ENCODE measurements around the gene ROR1.

Gene ROR1

GRCh38 chr1:63770381-63770780 is 3.4 kb upstream of the ROR1 start:
- H3K36me3 ChIP-seq (ENCODE audit: control insufficient read depth, low read depth, low read length) = no peaks in the 10 kb centered on the region
- no peak overlapping the region for H3K27ac ChIP-seq (ENCODE audit: low read length)
- H3K27me3 ChIP-seq (ENCODE audit: control insufficient read depth, insufficient read depth, low read length) = no peaks in the 10 kb centered on the region
- no peak overlapping the region for H3K9ac ChIP-seq (ENCODE audit: low read length)
- no peaks in the 10 kb centered on the region for H3K9me3 ChIP-seq (ENCODE audit: control insufficient read depth, low read depth, low read length)
- H3K4me1 ChIP-seq (ENCODE audit: control insufficient read depth, low read depth, low read length) = peaks cover 12% of the 10 kb centered on the region
- H3K4me3 ChIP-seq (ENCODE audit: low read length) = no peak overlapping the region

- H3K27ac ChIP-seq (ENCODE audit: low read length) = no peak overlapping the region
- no peaks in the 10 kb centered on the region for H3K27me3 ChIP-seq (ENCODE audit: control insufficient read depth, insufficient read depth, low read length)
- no peaks in the 10 kb centered on the region for H3K36me3 ChIP-seq (ENCODE audit: control insufficient read depth, low read depth, low read length)
- no peaks in the 10 kb centered on the region for H3K9me3 ChIP-seq (ENCODE audit: control insufficient read depth, low read depth, low read length)
- peaks cover 23% of the 10 kb centered on the region for H3K4me1 ChIP-seq (ENCODE audit: control insufficient read depth, low read depth, low read length)
- H3K9ac ChIP-seq (ENCODE audit: low read length) = no peak overlapping the region
- no peak overlapping the region for H3K4me3 ChIP-seq (ENCODE audit: low read length)
Observed at GRCh38 chr1:63772201-63772600, 1.6 kb upstream of the ROR1 start.

- H3K27ac ChIP-seq (ENCODE audit: low read length) = no peak overlapping the region
- no peaks in the 10 kb centered on the region for H3K9me3 ChIP-seq (ENCODE audit: control insufficient read depth, low read depth, low read length)
- no peak overlapping the region for H3K9ac ChIP-seq (ENCODE audit: low read length)
- no peaks in the 10 kb centered on the region for H3K27me3 ChIP-seq (ENCODE audit: control insufficient read depth, insufficient read depth, low read length)
- peaks cover 30% of the 10 kb centered on the region for H3K4me1 ChIP-seq (ENCODE audit: control insufficient read depth, low read depth, low read length)
- H3K4me3 ChIP-seq (ENCODE audit: low read length) = peak overlapping the region; percentile 76
- H3K36me3 ChIP-seq (ENCODE audit: control insufficient read depth, low read depth, low read length) = peaks cover 3% of the 10 kb centered on the region
Observed at GRCh38 chr1:63772876-63773275, 941 bp upstream of the ROR1 start.

GRCh38 chr1:63773496-63773814 is 362 bp upstream of the ROR1 start:
- no peaks in the 10 kb centered on the region for H3K27me3 ChIP-seq (ENCODE audit: control insufficient read depth, insufficient read depth, low read length)
- H3K4me3 ChIP-seq (ENCODE audit: low read length) = peak overlapping the region; percentile 76
- H3K27ac ChIP-seq (ENCODE audit: low read length) = no peak overlapping the region
- no peak overlapping the region for H3K9ac ChIP-seq (ENCODE audit: low read length)
- peaks cover 6% of the 10 kb centered on the region for H3K36me3 ChIP-seq (ENCODE audit: control insufficient read depth, low read depth, low read length)
- H3K4me1 ChIP-seq (ENCODE audit: control insufficient read depth, low read depth, low read length) = peaks cover 36% of the 10 kb centered on the region
- H3K9me3 ChIP-seq (ENCODE audit: control insufficient read depth, low read depth, low read length) = no peaks in the 10 kb centered on the region

- Histone ChIP-seq H3K9ac (ENCODE audit: low read length) (peak overlapping the region; percentile 64), H3K4me3 (ENCODE audit: low read length) (peak overlapping the region; percentile 83), H3K27ac (ENCODE audit: low read length) (peak overlapping the region; percentile 49), H3K36me3 (ENCODE audit: control insufficient read depth, low read depth, low read length) (peaks cover 8% of the 10 kb centered on the region), H3K9me3 (ENCODE audit: control insufficient read depth, low read depth, low read length) (no peaks in the 10 kb centered on the region), H3K4me1 (ENCODE audit: control insufficient read depth, low read depth, low read length) (peaks cover 49% of the 10 kb centered on the region), H3K27me3 (ENCODE audit: control insufficient read depth, insufficient read depth, low read length) (no peaks in the 10 kb centered on the region)
Observed at GRCh38 chr1:63774617-63775417, 1.0 kb downstream of the ROR1 start.

- Histone ChIP-seq H3K4me3 (ENCODE audit: low read length) (peak overlapping the region; percentile 83), H3K4me1 (ENCODE audit: control insufficient read depth, low read depth, low read length) (peaks cover 57% of the 10 kb centered on the region), H3K36me3 (ENCODE audit: control insufficient read depth, low read depth, low read length) (peaks cover 8% of the 10 kb centered on the region), H3K27ac (ENCODE audit: low read length) (peak overlapping the region; percentile 54), H3K9me3 (ENCODE audit: control insufficient read depth, low read depth, low read length) (no peaks in the 10 kb centered on the region), H3K27me3 (ENCODE audit: control insufficient read depth, insufficient read depth, low read length) (no peaks in the 10 kb centered on the region), H3K9ac (ENCODE audit: low read length) (peak overlapping the region; percentile 64)
Observed at GRCh38 chr1:63775418-63776127, 1.8 kb downstream of the ROR1 start.

GRCh38 chr1:63777286-63777685 is 3.5 kb downstream of the ROR1 start:
- Histone ChIP-seq H3K36me3 (ENCODE audit: control insufficient read depth, low read depth, low read length) (peaks cover 8% of the 10 kb centered on the region), H3K9me3 (ENCODE audit: control insufficient read depth, low read depth, low read length) (no peaks in the 10 kb centered on the region)

GRCh38 chr1:63777965-63778880 is 4.4 kb downstream of the ROR1 start:
- no peak overlapping the region for H3K27ac ChIP-seq (ENCODE audit: low read length)
- no peak overlapping the region for H3K9ac ChIP-seq (ENCODE audit: low read length)
- no peaks in the 10 kb centered on the region for H3K9me3 ChIP-seq (ENCODE audit: control insufficient read depth, low read depth, low read length)
- H3K36me3 ChIP-seq (ENCODE audit: control insufficient read depth, low read depth, low read length) = peaks cover 8% of the 10 kb centered on the region
- peaks cover 75% of the 10 kb centered on the region for H3K4me1 ChIP-seq (ENCODE audit: control insufficient read depth, low read depth, low read length)
- H3K4me3 ChIP-seq (ENCODE audit: low read length) = peak overlapping the region; percentile 83
- no peaks in the 10 kb centered on the region for H3K27me3 ChIP-seq (ENCODE audit: control insufficient read depth, insufficient read depth, low read length)

More at GRCh38 chr1:63777286-63777685, 3.5 kb downstream of the ROR1 start:
- Histone ChIP-seq H3K4me3 (ENCODE audit: low read length) (peak overlapping the region; percentile 83), H3K27ac (ENCODE audit: low read length) (no peak overlapping the region), H3K27me3 (ENCODE audit: control insufficient read depth, insufficient read depth, low read length) (no peaks in the 10 kb centered on the region), H3K9ac (ENCODE audit: low read length) (no peak overlapping the region), H3K4me1 (ENCODE audit: control insufficient read depth, low read depth, low read length) (peaks cover 74% of the 10 kb centered on the region)

GRCh38 chr1:63779338-63780211 is 5.8 kb downstream of the ROR1 start:
- H3K4me1 ChIP-seq (ENCODE audit: control insufficient read depth, low read depth, low read length) = peaks cover 84% of the 10 kb centered on the region
- H3K36me3 ChIP-seq (ENCODE audit: control insufficient read depth, low read depth, low read length) = peaks cover 8% of the 10 kb centered on the region

GRCh38 chr1:63780565-63780964 is 6.7 kb downstream of the ROR1 start:
- no peak overlapping the region for H3K9ac ChIP-seq (ENCODE audit: low read length)
- H3K9me3 ChIP-seq (ENCODE audit: control insufficient read depth, low read depth, low read length) = no peaks in the 10 kb centered on the region
- peaks cover 91% of the 10 kb centered on the region for H3K4me1 ChIP-seq (ENCODE audit: control insufficient read depth, low read depth, low read length)
- H3K27me3 ChIP-seq (ENCODE audit: control insufficient read depth, insufficient read depth, low read length) = no peaks in the 10 kb centered on the region
- peak overlapping the region; percentile 22 for H3K4me3 ChIP-seq (ENCODE audit: low read length)
- peaks cover 8% of the 10 kb centered on the region for H3K36me3 ChIP-seq (ENCODE audit: control insufficient read depth, low read depth, low read length)
- H3K27ac ChIP-seq (ENCODE audit: low read length) = no peak overlapping the region

More at GRCh38 chr1:63779338-63780211, 5.8 kb downstream of the ROR1 start:
- no peaks in the 10 kb centered on the region for H3K9me3 ChIP-seq (ENCODE audit: control insufficient read depth, low read depth, low read length)
- no peak overlapping the region for H3K9ac ChIP-seq (ENCODE audit: low read length)
- H3K27ac ChIP-seq (ENCODE audit: low read length) = peak overlapping the region; percentile 42
- peak overlapping the region; percentile 21 for H3K4me3 ChIP-seq (ENCODE audit: low read length)
- no peaks in the 10 kb centered on the region for H3K27me3 ChIP-seq (ENCODE audit: control insufficient read depth, insufficient read depth, low read length)

Measured in iPS-18a (cell line).